DMS114 treated with DMSO at 0.1 percent for 48 hours (cell line): ENCODE data around the gene CD58.
A peak's percentile ranks its signal among the peaks of the same experiment; 100 is the strongest.
"Not testable (repeated sequence)": the region's sequence is repeated elsewhere in the genome, so short reads cannot be mapped to it uniquely, and the experiment has no call there.

Source experiments
- DNase-seq: peaks from one replicate; lab custom pipeline; 2025; ENCODE audit not compliant: unreplicated experiment; lab: John Stamatoyannopoulos, UW

Gene CD58, protein sequence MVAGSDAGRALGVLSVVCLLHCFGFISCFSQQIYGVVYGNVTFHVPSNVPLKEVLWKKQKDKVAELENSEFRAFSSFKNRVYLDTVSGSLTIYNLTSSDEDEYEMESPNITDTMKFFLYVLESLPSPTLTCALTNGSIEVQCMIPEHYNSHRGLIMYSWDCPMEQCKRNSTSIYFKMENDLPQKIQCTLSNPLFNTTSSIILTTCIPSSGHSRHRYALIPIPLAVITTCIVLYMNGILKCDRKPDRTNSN

GRCh38 chr1:116570358-116571214 is at the start of gene CD58:
Gene CD58 (minus strand): TSS chr1:116571026. CDS start chr1:116570972, 54 bp downstream.
- DNase-seq: peak; percentile 62

GRCh38 chr1:116620392-116620791 is 49.6 kb upstream of the CD58 start:
- not testable (repeated sequence) for DNase-seq

GRCh38 chr1:116619106-116619505 is 48.3 kb upstream of the CD58 start:
- not testable (repeated sequence) for DNase-seq

DNA sequence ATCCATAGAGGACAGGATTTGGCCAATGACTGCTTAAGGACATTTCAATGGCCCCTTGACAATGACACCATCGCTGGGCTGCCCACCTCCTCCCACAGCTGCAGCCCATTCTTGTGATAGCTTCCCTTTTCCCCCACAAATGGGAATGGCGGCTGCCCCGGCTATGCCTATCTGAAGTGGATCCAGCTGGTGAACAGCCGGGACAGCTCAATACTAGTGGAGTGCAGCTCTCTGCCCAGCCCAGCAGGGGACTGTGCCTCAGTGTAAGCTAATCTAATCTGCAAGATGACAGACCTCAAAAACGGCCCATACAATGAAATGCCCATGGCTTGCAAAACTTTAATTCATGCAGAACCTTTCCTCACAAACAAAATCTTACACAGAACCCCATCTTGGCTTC is 47.0 kb upstream of the CD58 start:
- DNase-seq: not testable (repeated sequence)

DNA sequence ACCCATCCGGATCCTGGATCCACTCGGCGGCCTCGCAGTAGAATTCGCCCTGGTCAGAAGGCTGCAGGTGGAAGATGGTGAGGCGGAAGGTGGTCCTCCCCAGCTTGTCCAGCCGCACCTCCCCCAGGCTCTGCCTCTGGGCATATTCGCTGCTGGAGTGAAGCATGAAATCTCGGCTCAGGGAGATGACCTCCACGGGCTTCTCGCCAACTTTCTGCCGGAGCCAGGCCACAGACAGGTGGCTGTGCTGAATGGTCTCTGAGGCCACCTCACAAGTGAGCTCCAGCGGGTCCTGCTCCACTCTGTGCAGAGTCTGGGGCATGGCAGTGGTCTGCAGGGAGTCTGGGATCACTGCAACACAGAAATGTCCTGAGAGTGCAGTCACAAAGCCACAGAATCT is 43.0 kb upstream of the CD58 start:
- not testable (repeated sequence) for DNase-seq

- not testable (repeated sequence) for DNase-seq
These were observed 39.1 kb upstream of the CD58 start for GRCh38 chr1:116609801-116610371.

GRCh38 chr1:116608841-116609240 is 38.0 kb upstream of the CD58 start:
- DNase-seq: not testable (repeated sequence)

- DNase-seq: not testable (repeated sequence)
These were observed 37.3 kb upstream of the CD58 start for GRCh38 chr1:116608151-116608550.

DNA sequence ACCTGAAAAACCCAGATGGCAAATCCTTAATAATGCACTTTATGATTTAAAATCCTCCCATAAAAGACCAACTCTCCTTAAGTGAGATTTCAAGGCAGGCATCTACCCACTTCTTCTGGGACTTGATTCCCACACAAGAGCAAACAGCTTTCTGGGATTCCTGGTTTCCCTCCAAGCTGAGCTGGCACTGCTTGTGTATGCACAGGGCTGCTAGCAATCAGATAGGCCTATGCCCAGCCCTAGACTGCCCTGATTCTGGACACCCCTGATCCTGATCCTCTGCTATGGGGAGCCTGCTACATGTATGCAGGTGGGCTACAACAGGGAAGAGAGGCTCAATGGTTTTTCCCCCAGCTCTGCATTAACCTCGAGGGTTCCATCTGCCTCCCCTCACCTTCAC is 36.6 kb upstream of the CD58 start:
- not testable (repeated sequence) for DNase-seq

DNA sequence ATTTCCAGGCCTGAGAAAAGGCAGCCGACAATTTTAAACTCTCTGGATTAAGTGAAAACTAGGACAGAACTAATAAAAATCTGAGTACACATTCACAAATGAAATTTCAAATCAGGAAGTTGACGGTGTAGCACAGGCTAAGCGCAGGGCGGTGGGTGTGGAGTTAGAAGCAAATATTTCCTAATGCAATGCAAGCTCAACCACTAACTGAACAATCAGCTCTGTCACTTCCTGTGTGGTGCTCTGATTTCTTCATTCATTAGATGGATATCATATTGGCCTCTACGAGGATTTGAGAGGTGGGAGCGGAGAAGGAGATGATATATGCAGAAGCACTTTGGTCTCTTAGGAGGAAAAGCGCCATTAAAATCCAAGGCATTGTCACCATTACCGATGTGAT is 35.2 kb upstream of the CD58 start:
- not testable (repeated sequence) for DNase-seq

GRCh38 chr1:116605315-116605714 is 34.5 kb upstream of the CD58 start:
- no peak for DNase-seq

- not testable (repeated sequence) for DNase-seq
These were observed 33.6 kb upstream of the CD58 start for GRCh38 chr1:116604408-116604807.

DNA sequence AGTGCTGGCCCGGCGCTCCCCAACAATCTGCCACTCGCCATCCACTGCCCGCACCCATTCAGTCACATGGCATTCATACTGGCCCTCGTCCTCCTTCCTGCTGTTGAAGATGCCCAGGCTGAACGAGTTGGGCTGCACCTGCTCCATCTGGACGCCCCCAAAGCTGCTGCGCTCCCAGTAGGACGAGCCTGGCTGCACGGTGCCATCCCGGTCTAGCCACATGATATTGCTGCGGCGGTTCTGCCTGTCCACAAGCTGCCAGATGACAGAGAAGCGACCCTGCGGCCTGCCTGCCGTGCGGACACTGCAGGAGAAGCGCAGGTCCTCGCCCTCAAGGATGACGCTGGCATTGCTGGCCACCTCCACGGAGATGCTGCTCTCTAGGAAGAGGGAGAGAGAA is 32.8 kb upstream of the CD58 start:
- DNase-seq: not testable (repeated sequence)

- not testable (repeated sequence) for DNase-seq
These were observed 28.5 kb upstream of the CD58 start for GRCh38 chr1:116599369-116599768.

DNA sequence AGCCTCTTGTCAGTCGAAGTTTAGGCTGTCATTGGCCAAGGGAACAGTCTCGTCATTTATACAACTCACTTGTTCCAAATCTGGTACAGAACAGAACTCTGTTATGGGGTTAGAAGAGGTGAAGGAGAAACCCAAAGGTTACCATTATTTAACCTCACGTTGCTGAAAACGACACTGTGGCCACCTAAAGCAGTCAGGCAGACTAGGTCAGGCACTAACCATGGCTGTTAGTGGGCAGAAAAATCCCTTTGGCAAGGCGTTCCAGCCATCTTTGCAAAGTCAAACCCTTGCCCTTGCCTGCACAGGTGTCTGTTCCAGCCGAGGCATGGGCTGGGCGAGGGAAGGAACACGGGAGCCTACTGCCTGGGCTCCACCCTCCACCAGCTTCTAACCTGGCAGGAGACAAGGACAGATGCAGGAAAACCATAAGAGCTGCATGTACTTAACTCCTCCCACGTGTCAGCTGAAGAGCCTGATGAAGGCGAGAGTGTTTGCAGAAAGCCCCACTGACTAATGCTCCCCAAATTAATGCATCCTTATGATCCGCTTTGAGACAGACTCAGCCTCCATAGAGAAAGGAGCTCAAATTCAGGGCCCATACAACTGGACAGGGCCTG is 27.7 kb upstream of the CD58 start:
- not testable (repeated sequence) for DNase-seq

DNA sequence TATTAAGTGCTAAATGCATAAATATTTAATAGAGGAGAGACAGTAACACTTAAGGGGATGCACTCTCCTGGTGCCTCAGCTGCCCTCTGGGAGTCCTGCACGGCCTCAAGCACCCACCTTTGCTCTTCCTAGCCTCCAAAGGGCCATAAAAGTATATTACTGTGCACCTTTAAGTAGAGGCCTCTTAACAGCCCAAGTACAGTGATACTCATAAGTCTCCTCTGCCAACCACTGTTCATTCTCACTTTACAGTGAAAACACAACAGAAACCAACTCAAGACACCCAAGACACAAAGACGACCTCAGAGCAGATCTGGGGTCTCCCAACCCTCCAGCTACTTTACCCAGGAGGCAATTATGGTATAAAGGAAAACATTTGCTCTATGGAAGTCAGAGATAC is 26.6 kb upstream of the CD58 start:
- not testable (repeated sequence) for DNase-seq

DNA sequence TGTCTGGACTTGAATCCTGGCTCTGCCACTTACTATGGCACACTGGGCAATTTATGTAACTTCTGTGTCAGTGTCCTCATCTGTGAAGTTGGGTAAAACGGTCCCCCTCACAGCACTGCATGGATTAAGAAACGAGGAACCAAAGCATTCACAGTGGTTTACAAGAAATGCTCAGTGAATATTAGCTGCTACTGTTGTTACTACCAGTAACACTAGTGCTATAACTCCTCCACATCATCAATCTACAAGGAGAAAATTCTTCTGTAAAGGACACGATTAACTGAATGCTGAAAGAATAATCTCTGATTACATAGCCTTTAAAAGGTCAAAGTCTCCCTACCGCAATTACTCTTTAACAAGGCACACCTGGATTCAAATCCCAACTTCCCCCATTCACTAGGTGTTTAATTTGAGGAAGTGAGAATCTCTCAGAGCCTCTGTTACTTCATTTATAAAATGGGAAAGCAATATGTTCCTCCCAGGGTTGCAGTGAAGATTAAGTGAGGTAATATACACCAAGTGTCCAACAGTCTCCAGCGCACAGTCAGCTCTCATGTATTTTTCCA is 26.0 kb upstream of the CD58 start:
- not testable (repeated sequence) for DNase-seq

DNA sequence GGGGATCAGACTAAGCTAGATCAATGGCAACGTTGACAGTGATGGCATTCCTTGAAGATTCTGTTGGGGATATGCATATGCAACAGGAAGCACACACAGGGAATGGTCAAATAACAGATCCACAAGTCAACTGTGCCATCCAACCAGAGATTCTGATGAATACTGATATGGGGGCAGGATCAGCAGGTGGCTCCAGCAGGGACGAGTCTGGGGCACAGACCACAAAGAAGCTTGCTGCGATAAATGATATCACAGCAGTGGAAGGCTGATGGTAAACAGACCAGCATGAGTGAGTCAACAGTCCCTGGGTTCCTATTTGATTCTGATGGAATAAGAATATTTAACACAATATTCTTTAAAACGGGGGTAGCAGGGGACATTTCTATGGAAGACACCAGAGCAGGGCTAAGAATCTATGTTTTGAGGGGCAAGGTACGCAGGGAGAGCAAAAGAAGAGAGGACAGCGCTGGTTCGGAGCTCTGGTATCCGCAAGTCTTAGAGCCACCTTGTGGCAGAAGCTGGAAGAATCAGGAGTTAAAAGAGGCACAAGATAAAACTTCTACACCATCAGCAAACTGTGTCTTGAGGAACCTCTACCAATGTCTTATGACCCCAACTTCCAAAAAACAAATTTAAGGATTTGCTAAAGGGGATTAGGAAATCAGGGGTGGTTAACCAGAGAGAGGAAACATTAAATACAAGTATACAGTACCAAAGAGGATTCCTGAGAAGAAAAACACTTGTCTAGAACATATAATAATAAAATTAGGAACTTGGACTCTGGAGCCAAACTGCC is 25.3 kb upstream of the CD58 start:
- peak; percentile 63 for DNase-seq

- not testable (repeated sequence) for DNase-seq
These were observed 24.4 kb upstream of the CD58 start for GRCh38 chr1:116595065-116595840.
